SU-DHL-6 (cell line): Measurements from ENCODE around the gene IMPG2.

Experiments used
- H2AFZ ChIP-seq: fragments of 200-600 bp; sonication (generic); 2 replicates; pipeline ENCODE4 v1.6.1; 2014; ENCODE audit warnings: low read depth, mild to moderate bottlenecking, moderate library complexity, mixed read lengths, antibody characterized with exemption, low read length; ENCODE audit not compliant: severe bottlenecking
- H3F3A ChIP-seq: fragments of 200-600 bp; shearing (Covaris generic); 2 replicates; pipeline ENCODE4 v1.6.0; 2016; ENCODE audit warnings: antibody characterized with exemption, mild to moderate bottlenecking; ENCODE audit not compliant: insufficient read depth
- H3K27ac ChIP-seq: fragments of 200-600 bp; sonication (generic); 2 replicates; pipeline ENCODE4 v1.5.1; 2016; ENCODE audit warnings: low read depth, mild to moderate bottlenecking, low read length, moderate library complexity, mixed read lengths
- H3K27me3 ChIP-seq: fragments of 200-600 bp; sonication (generic), shearing (Covaris generic); 2 replicates; pipeline ENCODE4 v1.6.0; 2014; ENCODE audit warnings: mild to moderate bottlenecking, low read length
- H3K36me3 ChIP-seq: fragments of 200-600 bp; sonication (generic); 2 replicates; pipeline ENCODE4 v1.6.1; 2014; ENCODE audit warnings: mild to moderate bottlenecking, low read length, mixed read lengths
- H3K4me2 ChIP-seq: fragments of 300-600, 200-600 bp; shearing (Covaris generic), sonication (generic); 2 replicates; pipeline ENCODE4 v1.6.0; 2014; ENCODE audit warnings: low read length, low read depth, mild to moderate bottlenecking; ENCODE audit not compliant: poor library complexity, severe bottlenecking
- H3K4me3 ChIP-seq: fragments of 200-600 bp; sonication (generic); 2 replicates; pipeline ENCODE4 v1.5.1; 2014; ENCODE audit warnings: antibody characterized with exemption, low read length, mild to moderate bottlenecking, mixed read lengths; ENCODE audit not compliant: insufficient read depth, poor library complexity, severe bottlenecking
- H3K79me2 ChIP-seq: fragments of 200-600 bp; sonication (generic); 2 replicates; pipeline ENCODE4 v1.6.1; 2014; ENCODE audit warnings: mild to moderate bottlenecking, low read length, moderate library complexity; ENCODE audit not compliant: insufficient read depth
- H3K9ac ChIP-seq: fragments of 200-600 bp; sonication (generic); 2 replicates; pipeline ENCODE4 v1.7.0; 2014; ENCODE audit warnings: mild to moderate bottlenecking, low read length
- H3K9me2 ChIP-seq: fragments of 200-600 bp; sonication (generic); replicated peaks from 2 replicates; pipeline ENCODE4 v1.6.1; 2014; ENCODE audit warnings: low read length; ENCODE audit not compliant: insufficient read depth
- H3K9me3 ChIP-seq: fragments of 200-600 bp; sonication (generic); 2 replicates; pipeline ENCODE4 v1.6.1; 2014; ENCODE audit warnings: low read length, mixed read lengths; ENCODE audit not compliant: insufficient read depth
- H4K20me1 ChIP-seq: fragments of 200-600 bp; sonication (generic); 2 replicates; pipeline ENCODE4 v1.6.1; 2014; ENCODE audit warnings: low read depth, mild to moderate bottlenecking, antibody characterized with exemption, low read length, moderate library complexity, mixed read lengths
- CTCF ChIP-seq: fragments of 200-600 bp; sonication (generic); IDR thresholded peaks from one replicate; pipeline ENCODE4 v1.5.1; 2017; ENCODE audit warnings: antibody characterized with exemption, mild to moderate bottlenecking, low read length, moderate library complexity; ENCODE audit not compliant: insufficient read depth, poor library complexity, severe bottlenecking
- EZH2phosphoT487 ChIP-seq: fragments of 200-600 bp; sonication (generic), shearing (Covaris generic); conservative IDR thresholded peaks from 2 replicates; pipeline ENCODE4 v1.6.1; 2018; ENCODE audit warnings: mild to moderate bottlenecking, antibody characterized with exemption, low read length, moderate library complexity, mixed read lengths

The IMPG2 gene

GRCh38 chr3:101270149-101270548 lies 50.2 kb downstream of the IMPG2 start:
- Histone ChIP-seq H3K27me3 (no peaks in the 10 kb centered on the region), H3K9me3 (no peaks in the 10 kb centered on the region), H3K4me3 (no peak overlapping the region), H3K4me2 (no peak overlapping the region), H3K36me3 (no peaks in the 10 kb centered on the region), H3K9ac (no peak overlapping the region), H3K27ac (no peak overlapping the region), H3F3A (no peaks in the 10 kb centered on the region), H2AFZ (no peak overlapping the region), H3K9me2 (no peaks in the 10 kb centered on the region), H4K20me1 (no peaks in the 10 kb centered on the region), H3K79me2 (no peaks in the 10 kb centered on the region)
- no peak for TF ChIP-seq EZH2phosphoT487

DNA sequence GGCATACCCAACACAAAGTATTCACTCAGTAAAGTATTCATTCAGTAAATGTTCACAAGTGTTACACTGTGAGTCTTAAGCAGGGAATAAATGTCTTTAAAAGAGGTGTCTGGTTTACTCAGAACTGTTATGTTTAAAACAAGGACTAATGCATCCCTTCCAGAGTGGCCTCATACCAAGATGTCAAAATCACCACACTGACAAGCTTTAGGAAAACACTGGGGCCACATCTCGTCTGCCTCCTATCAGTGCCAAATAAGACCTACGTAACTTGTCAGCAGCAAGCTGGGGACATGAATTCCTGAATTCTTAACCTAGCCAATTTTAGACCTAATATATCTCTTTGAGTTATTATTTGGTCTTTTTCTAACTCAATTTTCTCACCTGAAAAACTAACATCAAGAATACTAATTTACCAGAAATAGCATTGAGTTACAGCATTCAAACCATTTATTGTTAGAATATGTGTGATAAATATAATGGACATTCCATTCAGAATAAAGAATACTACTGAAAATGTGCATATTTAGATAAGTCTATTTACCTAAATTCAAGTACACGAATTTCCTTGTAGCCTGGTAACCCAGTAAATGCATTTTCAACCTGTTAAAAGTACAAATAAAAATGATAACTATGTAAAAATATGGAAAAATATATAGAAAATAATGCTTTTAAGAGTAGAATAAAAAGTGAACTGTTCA lies 51.3 kb downstream of the IMPG2 start:
- Histone ChIP-seq H3K9me3 (no peaks in the 10 kb centered on the region), H3K27me3 (no peaks in the 10 kb centered on the region), H3K36me3 (no peaks in the 10 kb centered on the region), H3K9me2 (no peaks in the 10 kb centered on the region), H3K4me3 (no peak overlapping the region), H3K27ac (no peak overlapping the region), H3K9ac (no peak overlapping the region), H3K79me2 (no peaks in the 10 kb centered on the region), H4K20me1 (no peaks in the 10 kb centered on the region), H3K4me2 (no peak overlapping the region), H3F3A (no peaks in the 10 kb centered on the region), H2AFZ (no peak overlapping the region)
- TF ChIP-seq CTCF (no peak), EZH2phosphoT487 (no peak)

DNA sequence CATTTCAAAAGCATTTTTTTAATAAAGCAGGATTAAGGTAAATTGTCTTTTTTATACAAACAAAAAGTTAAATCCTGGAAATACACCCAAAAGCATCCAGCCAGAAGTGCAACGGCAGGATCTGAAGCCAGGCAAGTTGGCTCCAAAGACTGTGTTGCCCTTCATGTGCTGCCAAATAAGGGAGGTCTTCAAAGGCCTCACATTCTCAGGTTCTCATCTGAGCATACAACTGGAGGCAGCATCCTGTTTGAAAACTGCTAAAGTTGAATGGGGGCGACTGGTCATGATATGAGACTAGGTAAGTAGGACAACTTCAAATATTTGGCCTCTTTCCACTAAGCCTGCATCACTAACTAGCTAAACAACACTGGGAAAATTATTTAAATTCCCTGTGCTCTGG lies 52.2 kb downstream of the IMPG2 start:
- Histone ChIP-seq H3K4me3 (no peak overlapping the region), H3K9ac (no peak overlapping the region), H3K4me2 (no peak overlapping the region), H3K36me3 (no peaks in the 10 kb centered on the region), H3K79me2 (no peaks in the 10 kb centered on the region), H2AFZ (no peak overlapping the region), H3F3A (no peaks in the 10 kb centered on the region), H3K9me2 (no peaks in the 10 kb centered on the region), H3K9me3 (no peaks in the 10 kb centered on the region), H4K20me1 (no peaks in the 10 kb centered on the region), H3K27me3 (no peaks in the 10 kb centered on the region), H3K27ac (no peak overlapping the region)
- TF ChIP-seq EZH2phosphoT487 (no peak), CTCF (no peak)

- Histone ChIP-seq H3K27ac (no peak overlapping the region), H3K9me2 (no peaks in the 10 kb centered on the region), H3K4me3 (no peak overlapping the region), H4K20me1 (no peaks in the 10 kb centered on the region), H3F3A (no peaks in the 10 kb centered on the region), H3K9ac (no peak overlapping the region), H3K36me3 (no peaks in the 10 kb centered on the region), H2AFZ (no peak overlapping the region), H3K9me3 (no peaks in the 10 kb centered on the region), H3K27me3 (no peaks in the 10 kb centered on the region), H3K4me2 (no peak overlapping the region), H3K79me2 (no peaks in the 10 kb centered on the region)
- no peak for TF ChIP-seq CTCF
- no peak for TF ChIP-seq EZH2phosphoT487
These were observed 53.8 kb downstream of the IMPG2 start for GRCh38 chr3:101266566-101266965.
